ENCODE data around the gene VPS16. TPM values are rescaled to one million over a fixed set of nuclear protein-coding genes. Genes with fewer than 3 reads are reported as not detected.

Gene VPS16
- total and polyA plus RNA-seq, 2 of the 13 experiments (the other 11 are each of a cell fraction or from before 2014, with no cell fraction given) = 34.2 to 35.4 TPM

DNA sequence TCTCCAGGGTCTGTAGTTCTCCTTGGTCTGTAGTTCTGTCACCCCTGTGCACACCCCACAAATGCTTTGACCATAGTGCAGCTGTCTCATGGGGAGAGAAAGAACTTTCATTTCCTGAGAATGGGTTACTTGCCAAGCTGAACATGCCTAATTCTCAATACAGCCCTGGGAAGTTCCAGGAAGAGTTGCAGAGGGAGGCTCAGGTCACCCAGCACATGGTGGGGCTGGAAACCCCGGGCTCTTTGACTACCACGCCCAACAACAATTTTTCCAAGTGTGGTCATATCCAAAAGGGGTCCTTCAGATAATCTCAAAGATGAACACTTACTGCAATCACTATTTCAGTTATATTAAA, 30.5 kb downstream of the VPS16 start (continued):
- TF ChIP-seq, protein P1, sequence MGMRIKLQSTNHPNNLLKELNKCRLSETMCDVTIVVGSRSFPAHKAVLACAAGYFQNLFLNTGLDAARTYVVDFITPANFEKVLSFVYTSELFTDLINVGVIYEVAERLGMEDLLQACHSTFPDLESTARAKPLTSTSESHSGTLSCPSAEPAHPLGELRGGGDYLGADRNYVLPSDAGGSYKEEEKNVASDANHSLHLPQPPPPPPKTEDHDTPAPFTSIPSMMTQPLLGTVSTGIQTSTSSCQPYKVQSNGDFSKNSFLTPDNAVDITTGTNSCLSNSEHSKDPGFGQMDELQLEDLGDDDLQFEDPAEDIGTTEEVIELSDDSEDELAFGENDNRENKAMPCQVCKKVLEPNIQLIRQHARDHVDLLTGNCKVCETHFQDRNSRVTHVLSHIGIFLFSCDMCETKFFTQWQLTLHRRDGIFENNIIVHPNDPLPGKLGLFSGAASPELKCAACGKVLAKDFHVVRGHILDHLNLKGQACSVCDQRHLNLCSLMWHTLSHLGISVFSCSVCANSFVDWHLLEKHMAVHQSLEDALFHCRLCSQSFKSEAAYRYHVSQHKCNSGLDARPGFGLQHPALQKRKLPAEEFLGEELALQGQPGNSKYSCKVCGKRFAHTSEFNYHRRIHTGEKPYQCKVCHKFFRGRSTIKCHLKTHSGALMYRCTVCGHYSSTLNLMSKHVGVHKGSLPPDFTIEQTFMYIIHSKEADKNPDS (CRISPR knock-in tag; IDR thresholded peaks at IDR 0.05) = no peak
- TF ChIP-seq FOXO1 (CRISPR knock-in tag; IDR thresholded peaks at IDR 0.05) (no peak), NFRKB (IDR thresholded peaks at IDR 0.05) (no peak), ZNF564 (CRISPR knock-in tag; IDR thresholded peaks at IDR 0.05) (no peak), ZSCAN22 (CRISPR knock-in tag; IDR thresholded peaks at IDR 0.05) (no peak), ZNF629 (CRISPR knock-in tag; conservative IDR thresholded peaks at IDR 0.05) (peak; percentile 85), TEAD2 (CRISPR knock-in tag; IDR thresholded peaks at IDR 0.05) (no peak)
- TF ChIP-seq, protein P2, sequence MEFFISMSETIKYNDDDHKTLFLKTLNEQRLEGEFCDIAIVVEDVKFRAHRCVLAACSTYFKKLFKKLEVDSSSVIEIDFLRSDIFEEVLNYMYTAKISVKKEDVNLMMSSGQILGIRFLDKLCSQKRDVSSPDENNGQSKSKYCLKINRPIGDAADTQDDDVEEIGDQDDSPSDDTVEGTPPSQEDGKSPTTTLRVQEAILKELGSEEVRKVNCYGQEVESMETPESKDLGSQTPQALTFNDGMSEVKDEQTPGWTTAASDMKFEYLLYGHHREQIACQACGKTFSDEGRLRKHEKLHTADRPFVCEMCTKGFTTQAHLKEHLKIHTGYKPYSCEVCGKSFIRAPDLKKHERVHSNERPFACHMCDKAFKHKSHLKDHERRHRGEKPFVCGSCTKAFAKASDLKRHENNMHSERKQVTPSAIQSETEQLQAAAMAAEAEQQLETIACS (CRISPR knock-in tag; IDR thresholded peaks at IDR 0.05) = no peak
- TF ChIP-seq, protein P3, sequence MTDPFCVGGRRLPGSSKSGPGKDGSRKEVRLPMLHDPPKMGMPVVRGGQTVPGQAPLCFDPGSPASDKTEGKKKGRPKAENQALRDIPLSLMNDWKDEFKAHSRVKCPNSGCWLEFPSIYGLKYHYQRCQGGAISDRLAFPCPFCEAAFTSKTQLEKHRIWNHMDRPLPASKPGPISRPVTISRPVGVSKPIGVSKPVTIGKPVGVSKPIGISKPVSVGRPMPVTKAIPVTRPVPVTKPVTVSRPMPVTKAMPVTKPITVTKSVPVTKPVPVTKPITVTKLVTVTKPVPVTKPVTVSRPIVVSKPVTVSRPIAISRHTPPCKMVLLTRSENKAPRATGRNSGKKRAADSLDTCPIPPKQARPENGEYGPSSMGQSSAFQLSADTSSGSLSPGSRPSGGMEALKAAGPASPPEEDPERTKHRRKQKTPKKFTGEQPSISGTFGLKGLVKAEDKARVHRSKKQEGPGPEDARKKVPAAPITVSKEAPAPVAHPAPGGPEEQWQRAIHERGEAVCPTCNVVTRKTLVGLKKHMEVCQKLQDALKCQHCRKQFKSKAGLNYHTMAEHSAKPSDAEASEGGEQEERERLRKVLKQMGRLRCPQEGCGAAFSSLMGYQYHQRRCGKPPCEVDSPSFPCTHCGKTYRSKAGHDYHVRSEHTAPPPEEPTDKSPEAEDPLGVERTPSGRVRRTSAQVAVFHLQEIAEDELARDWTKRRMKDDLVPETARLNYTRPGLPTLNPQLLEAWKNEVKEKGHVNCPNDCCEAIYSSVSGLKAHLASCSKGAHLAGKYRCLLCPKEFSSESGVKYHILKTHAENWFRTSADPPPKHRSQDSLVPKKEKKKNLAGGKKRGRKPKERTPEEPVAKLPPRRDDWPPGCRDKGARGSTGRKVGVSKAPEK (CRISPR knock-in tag; IDR thresholded peaks at IDR 0.05; ENCODE audit: borderline replicate concordance) = no peak
- TF ChIP-seq, protein P4, sequence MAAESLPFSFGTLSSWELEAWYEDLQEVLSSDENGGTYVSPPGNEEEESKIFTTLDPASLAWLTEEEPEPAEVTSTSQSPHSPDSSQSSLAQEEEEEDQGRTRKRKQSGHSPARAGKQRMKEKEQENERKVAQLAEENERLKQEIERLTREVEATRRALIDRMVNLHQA (CRISPR knock-in tag; IDR thresholded peaks at IDR 0.05) = no peak
- TF ChIP-seq, protein P5, sequence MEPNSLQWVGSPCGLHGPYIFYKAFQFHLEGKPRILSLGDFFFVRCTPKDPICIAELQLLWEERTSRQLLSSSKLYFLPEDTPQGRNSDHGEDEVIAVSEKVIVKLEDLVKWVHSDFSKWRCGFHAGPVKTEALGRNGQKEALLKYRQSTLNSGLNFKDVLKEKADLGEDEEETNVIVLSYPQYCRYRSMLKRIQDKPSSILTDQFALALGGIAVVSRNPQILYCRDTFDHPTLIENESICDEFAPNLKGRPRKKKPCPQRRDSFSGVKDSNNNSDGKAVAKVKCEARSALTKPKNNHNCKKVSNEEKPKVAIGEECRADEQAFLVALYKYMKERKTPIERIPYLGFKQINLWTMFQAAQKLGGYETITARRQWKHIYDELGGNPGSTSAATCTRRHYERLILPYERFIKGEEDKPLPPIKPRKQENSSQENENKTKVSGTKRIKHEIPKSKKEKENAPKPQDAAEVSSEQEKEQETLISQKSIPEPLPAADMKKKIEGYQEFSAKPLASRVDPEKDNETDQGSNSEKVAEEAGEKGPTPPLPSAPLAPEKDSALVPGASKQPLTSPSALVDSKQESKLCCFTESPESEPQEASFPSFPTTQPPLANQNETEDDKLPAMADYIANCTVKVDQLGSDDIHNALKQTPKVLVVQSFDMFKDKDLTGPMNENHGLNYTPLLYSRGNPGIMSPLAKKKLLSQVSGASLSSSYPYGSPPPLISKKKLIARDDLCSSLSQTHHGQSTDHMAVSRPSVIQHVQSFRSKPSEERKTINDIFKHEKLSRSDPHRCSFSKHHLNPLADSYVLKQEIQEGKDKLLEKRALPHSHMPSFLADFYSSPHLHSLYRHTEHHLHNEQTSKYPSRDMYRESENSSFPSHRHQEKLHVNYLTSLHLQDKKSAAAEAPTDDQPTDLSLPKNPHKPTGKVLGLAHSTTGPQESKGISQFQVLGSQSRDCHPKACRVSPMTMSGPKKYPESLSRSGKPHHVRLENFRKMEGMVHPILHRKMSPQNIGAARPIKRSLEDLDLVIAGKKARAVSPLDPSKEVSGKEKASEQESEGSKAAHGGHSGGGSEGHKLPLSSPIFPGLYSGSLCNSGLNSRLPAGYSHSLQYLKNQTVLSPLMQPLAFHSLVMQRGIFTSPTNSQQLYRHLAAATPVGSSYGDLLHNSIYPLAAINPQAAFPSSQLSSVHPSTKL (CRISPR knock-in tag; IDR thresholded peaks at IDR 0.05) = no peak

All from HepG2 (cell line).